ENCODE data around the gene EEF1A1.

Gene EEF1A1

DNA sequence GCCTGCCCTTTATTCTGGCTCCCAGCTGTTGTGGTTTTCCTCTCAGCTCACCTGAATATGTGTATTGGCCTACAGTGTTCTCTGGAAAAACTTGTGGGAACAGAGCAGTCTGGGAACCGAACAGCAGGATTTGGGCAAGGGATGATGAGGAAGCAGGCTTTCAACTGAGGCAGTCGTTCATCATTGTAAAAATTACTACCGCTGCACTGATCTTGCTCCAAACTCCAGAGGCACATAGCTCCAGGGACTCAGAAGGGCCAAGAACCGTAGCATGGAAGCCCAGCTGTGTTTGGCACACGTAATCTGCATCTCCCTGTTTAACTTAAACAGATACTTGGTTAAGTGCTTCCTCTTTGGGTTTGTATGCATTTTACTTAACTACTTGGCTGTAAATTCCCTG, 48.3 kb upstream of the EEF1A1 start (continued):
- TF ChIP-seq, protein P1, sequence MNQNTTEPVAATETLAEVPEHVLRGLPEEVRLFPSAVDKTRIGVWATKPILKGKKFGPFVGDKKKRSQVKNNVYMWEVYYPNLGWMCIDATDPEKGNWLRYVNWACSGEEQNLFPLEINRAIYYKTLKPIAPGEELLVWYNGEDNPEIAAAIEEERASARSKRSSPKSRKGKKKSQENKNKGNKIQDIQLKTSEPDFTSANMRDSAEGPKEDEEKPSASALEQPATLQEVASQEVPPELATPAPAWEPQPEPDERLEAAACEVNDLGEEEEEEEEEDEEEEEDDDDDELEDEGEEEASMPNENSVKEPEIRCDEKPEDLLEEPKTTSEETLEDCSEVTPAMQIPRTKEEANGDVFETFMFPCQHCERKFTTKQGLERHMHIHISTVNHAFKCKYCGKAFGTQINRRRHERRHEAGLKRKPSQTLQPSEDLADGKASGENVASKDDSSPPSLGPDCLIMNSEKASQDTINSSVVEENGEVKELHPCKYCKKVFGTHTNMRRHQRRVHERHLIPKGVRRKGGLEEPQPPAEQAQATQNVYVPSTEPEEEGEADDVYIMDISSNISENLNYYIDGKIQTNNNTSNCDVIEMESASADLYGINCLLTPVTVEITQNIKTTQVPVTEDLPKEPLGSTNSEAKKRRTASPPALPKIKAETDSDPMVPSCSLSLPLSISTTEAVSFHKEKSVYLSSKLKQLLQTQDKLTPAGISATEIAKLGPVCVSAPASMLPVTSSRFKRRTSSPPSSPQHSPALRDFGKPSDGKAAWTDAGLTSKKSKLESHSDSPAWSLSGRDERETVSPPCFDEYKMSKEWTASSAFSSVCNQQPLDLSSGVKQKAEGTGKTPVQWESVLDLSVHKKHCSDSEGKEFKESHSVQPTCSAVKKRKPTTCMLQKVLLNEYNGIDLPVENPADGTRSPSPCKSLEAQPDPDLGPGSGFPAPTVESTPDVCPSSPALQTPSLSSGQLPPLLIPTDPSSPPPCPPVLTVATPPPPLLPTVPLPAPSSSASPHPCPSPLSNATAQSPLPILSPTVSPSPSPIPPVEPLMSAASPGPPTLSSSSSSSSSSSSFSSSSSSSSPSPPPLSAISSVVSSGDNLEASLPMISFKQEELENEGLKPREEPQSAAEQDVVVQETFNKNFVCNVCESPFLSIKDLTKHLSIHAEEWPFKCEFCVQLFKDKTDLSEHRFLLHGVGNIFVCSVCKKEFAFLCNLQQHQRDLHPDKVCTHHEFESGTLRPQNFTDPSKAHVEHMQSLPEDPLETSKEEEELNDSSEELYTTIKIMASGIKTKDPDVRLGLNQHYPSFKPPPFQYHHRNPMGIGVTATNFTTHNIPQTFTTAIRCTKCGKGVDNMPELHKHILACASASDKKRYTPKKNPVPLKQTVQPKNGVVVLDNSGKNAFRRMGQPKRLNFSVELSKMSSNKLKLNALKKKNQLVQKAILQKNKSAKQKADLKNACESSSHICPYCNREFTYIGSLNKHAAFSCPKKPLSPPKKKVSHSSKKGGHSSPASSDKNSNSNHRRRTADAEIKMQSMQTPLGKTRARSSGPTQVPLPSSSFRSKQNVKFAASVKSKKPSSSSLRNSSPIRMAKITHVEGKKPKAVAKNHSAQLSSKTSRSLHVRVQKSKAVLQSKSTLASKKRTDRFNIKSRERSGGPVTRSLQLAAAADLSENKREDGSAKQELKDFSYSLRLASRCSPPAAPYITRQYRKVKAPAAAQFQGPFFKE (tag by site-specific recombination; IDR thresholded peaks at IDR 0.05; ENCODE audit: borderline replicate concordance): no peak
- TF ChIP-seq, protein P2, sequence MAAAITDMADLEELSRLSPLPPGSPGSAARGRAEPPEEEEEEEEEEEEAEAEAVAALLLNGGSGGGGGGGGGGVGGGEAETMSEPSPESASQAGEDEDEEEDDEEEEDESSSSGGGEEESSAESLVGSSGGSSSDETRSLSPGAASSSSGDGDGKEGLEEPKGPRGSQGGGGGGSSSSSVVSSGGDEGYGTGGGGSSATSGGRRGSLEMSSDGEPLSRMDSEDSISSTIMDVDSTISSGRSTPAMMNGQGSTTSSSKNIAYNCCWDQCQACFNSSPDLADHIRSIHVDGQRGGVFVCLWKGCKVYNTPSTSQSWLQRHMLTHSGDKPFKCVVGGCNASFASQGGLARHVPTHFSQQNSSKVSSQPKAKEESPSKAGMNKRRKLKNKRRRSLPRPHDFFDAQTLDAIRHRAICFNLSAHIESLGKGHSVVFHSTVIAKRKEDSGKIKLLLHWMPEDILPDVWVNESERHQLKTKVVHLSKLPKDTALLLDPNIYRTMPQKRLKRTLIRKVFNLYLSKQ (tag by site-specific recombination; IDR thresholded peaks at IDR 0.05; ENCODE audit: borderline replicate concordance): no peak
- no peak for TF ChIP-seq ZNF138 (tag by site-specific recombination; IDR thresholded peaks at IDR 0.05; ENCODE audit: borderline replicate concordance)
- TF ChIP-seq ZNF791 (tag by site-specific recombination; IDR thresholded peaks at IDR 0.05): no peak
- no peak for TF ChIP-seq ZNF248 (tag by site-specific recombination; IDR thresholded peaks at IDR 0.05)
- no peak for TF ChIP-seq KLF7 (tag by site-specific recombination; IDR thresholded peaks at IDR 0.05; ENCODE audit: borderline replicate concordance)

DNA sequence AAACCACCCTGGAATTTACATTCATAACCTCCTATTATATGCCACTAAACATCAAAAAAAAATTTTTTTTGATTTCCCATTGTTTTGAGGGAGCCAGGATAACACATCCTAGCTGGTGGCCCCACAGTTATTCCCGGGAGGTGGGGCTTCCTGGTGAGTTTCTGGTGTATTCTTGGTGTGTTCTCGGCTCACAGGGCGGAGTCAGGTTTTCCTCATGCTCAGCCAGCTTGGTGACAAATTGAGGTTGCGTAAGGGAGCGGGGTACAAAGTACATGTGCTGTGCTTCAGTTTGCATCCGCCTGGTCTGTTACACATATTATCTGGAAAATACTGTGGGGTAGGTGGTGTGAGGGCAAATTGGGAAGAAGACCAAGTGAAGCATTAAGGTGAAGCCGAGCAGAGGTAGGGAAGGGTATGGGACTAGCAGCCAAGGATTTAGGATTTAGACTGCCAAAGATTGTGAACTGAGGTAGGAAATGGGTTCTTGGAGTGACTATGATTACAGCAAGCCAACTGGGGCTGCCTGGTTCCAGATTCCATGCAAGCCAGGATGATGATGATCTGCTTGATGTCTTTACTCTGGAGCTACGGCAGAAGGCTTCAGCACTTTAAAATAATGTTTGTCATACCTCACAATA, 46.2 kb upstream of the EEF1A1 start:
- ChIA-PET POLR2A (interaction anchor here (1.6 to 2.7 kb wide), 2 partner anchors 10 to 46 kb away, joined by 5 to 18 read pairs; partner anchors contain the start of gene EEF1A1), CTCF (interaction anchor here (1.5 kb wide), 1 partner anchor 13 kb away, joined by 7 read pairs; no protein-coding TSS in a partner anchor)
- no peaks in the 10 kb centered on the region for H3K4me1 ChIP-seq (ENCODE audit: control insufficient read depth, insufficient read depth, low read length)
- TF ChIP-seq, protein P3, sequence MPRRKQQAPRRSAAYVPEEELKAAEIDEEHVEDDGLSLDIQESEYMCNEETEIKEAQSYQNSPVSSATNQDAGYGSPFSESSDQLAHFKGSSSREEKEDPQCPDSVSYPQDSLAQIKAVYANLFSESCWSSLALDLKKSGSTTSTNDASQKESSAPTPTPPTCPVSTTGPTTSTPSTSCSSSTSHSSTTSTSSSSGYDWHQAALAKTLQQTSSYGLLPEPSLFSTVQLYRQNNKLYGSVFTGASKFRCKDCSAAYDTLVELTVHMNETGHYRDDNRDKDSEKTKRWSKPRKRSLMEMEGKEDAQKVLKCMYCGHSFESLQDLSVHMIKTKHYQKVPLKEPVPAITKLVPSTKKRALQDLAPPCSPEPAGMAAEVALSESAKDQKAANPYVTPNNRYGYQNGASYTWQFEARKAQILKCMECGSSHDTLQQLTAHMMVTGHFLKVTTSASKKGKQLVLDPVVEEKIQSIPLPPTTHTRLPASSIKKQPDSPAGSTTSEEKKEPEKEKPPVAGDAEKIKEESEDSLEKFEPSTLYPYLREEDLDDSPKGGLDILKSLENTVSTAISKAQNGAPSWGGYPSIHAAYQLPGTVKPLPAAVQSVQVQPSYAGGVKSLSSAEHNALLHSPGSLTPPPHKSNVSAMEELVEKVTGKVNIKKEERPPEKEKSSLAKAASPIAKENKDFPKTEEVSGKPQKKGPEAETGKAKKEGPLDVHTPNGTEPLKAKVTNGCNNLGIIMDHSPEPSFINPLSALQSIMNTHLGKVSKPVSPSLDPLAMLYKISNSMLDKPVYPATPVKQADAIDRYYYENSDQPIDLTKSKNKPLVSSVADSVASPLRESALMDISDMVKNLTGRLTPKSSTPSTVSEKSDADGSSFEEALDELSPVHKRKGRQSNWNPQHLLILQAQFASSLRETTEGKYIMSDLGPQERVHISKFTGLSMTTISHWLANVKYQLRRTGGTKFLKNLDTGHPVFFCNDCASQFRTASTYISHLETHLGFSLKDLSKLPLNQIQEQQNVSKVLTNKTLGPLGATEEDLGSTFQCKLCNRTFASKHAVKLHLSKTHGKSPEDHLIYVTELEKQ (tag by site-specific recombination; IDR thresholded peaks at IDR 0.05; ENCODE audit: borderline replicate concordance): no peak
- TF ChIP-seq ZFP41 (tag by site-specific recombination; IDR thresholded peaks at IDR 0.05; ENCODE audit: borderline replicate concordance): no peak
- TF ChIP-seq, protein P4, sequence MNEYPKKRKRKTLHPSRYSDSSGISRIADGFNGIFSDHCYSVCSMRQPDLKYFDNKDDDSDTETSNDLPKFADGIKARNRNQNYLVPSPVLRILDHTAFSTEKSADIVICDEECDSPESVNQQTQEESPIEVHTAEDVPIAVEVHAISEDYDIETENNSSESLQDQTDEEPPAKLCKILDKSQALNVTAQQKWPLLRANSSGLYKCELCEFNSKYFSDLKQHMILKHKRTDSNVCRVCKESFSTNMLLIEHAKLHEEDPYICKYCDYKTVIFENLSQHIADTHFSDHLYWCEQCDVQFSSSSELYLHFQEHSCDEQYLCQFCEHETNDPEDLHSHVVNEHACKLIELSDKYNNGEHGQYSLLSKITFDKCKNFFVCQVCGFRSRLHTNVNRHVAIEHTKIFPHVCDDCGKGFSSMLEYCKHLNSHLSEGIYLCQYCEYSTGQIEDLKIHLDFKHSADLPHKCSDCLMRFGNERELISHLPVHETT (tag by site-specific recombination; IDR thresholded peaks at IDR 0.05): no peak
- TF ChIP-seq ZNF585B (tag by site-specific recombination; IDR thresholded peaks at IDR 0.05): no peak
- TF ChIP-seq ZNF571 (tag by site-specific recombination; IDR thresholded peaks at IDR 0.05): no peak
- TF ChIP-seq ZNF433 (tag by site-specific recombination; IDR thresholded peaks at IDR 0.05; ENCODE audit: low read depth): no peak
- TF ChIP-seq ZNF549 (tag by site-specific recombination; IDR thresholded peaks at IDR 0.05): no peak
- TF ChIP-seq, protein P5, sequence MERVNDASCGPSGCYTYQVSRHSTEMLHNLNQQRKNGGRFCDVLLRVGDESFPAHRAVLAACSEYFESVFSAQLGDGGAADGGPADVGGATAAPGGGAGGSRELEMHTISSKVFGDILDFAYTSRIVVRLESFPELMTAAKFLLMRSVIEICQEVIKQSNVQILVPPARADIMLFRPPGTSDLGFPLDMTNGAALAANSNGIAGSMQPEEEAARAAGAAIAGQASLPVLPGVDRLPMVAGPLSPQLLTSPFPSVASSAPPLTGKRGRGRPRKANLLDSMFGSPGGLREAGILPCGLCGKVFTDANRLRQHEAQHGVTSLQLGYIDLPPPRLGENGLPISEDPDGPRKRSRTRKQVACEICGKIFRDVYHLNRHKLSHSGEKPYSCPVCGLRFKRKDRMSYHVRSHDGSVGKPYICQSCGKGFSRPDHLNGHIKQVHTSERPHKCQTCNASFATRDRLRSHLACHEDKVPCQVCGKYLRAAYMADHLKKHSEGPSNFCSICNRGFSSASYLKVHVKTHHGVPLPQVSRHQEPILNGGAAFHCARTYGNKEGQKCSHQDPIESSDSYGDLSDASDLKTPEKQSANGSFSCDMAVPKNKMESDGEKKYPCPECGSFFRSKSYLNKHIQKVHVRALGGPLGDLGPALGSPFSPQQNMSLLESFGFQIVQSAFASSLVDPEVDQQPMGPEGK (tag by site-specific recombination; IDR thresholded peaks at IDR 0.05): no peak
- TF ChIP-seq ZNF530 (tag by site-specific recombination; IDR thresholded peaks at IDR 0.05; ENCODE audit: low read depth): no peak
- TF ChIP-seq, protein P6, sequence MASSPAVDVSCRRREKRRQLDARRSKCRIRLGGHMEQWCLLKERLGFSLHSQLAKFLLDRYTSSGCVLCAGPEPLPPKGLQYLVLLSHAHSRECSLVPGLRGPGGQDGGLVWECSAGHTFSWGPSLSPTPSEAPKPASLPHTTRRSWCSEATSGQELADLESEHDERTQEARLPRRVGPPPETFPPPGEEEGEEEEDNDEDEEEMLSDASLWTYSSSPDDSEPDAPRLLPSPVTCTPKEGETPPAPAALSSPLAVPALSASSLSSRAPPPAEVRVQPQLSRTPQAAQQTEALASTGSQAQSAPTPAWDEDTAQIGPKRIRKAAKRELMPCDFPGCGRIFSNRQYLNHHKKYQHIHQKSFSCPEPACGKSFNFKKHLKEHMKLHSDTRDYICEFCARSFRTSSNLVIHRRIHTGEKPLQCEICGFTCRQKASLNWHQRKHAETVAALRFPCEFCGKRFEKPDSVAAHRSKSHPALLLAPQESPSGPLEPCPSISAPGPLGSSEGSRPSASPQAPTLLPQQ (tag by site-specific recombination; IDR thresholded peaks at IDR 0.05): no peak
- no peak for TF ChIP-seq ZNF202 (tag by site-specific recombination; IDR thresholded peaks at IDR 0.05; ENCODE audit: borderline replicate concordance)

More for the DNA sequence above, 46.2 kb upstream of the EEF1A1 start:
- H3K27ac ChIP-seq (ENCODE audit: extremely low read depth, low read depth, low read length): no peak overlapping the region
- H3K4me3 ChIP-seq (ENCODE audit: low read depth, low read length): no peak overlapping the region
- no peaks in the 10 kb centered on the region for H3K9me3 ChIP-seq (ENCODE audit: control insufficient read depth, insufficient read depth, low read depth, low read length)
- no peaks in the 10 kb centered on the region for H3K36me3 ChIP-seq (ENCODE audit: control insufficient read depth in 2 of 2, insufficient read depth in 1 of 2, low read length in 2 of 2)

All from HEK293 (cell line).